ENCODE data around the gene KCNN1. TPM values are rescaled to one million over a fixed set of nuclear protein-coding genes. Genes with fewer than 3 reads are reported as not detected.
A peak's percentile ranks its signal among the peaks of the same experiment; 100 is the strongest.

Gene KCNN1
- total and polyA plus RNA-seq, 9 of the 15 experiments (the other 6 are each of a cell fraction or from before 2014, with no cell fraction given) = 0.01 to 6.2 (median 0.72) TPM

GRCh38 chr19:18007917-18008673 lies 41.2 kb downstream of the KCNN1 start, which contains the start of gene ARRDC2 (continued):
- TF ChIP-seq GMEB1 (CRISPR knock-in tag; IDR thresholded peaks at IDR 0.05) (no peak), MNT (conservative IDR thresholded peaks at IDR 0.05) (0 out of 4 replicates have a peak, but pooled peaks of 1 of the 2 experiments have one; percentile 8), HIVEP1 (CRISPR knock-in tag; IDR thresholded peaks at IDR 0.05) (no peak), ZNF586 (CRISPR knock-in tag; conservative IDR thresholded peaks at IDR 0.05) (no peak), CCNT2 (IDR thresholded peaks at IDR 0.05; ENCODE audit: borderline replicate concordance, extremely low read depth, insufficient read length, low read depth, low read length) (peak; percentile 50), CXXC5 (CRISPR knock-in tag; IDR thresholded peaks at IDR 0.05) (no peak), ZNF507 (tag; conservative IDR thresholded peaks at IDR 0.05) (no peak), POLR2H (tag; IDR thresholded peaks at IDR 0.05; ENCODE audit: low read depth) (no peak), PHF20 (IDR thresholded peaks at IDR 0.05; ENCODE audit: partially characterized antibody) (no peak), ZNF707 (CRISPR knock-in tag; conservative IDR thresholded peaks at IDR 0.05) (no peak), ZBTB26 (CRISPR knock-in tag; IDR thresholded peaks at IDR 0.05) (no peak), FOXK2 (conservative IDR thresholded peaks at IDR 0.05 in 1 of 2, IDR thresholded peaks at IDR 0.05 in 1 of 2; ENCODE audit: low read depth in 2 of 2) (no peak), ZZZ3 (IDR thresholded peaks at IDR 0.05) (no peak)
- TF ChIP-seq, protein P1, sequence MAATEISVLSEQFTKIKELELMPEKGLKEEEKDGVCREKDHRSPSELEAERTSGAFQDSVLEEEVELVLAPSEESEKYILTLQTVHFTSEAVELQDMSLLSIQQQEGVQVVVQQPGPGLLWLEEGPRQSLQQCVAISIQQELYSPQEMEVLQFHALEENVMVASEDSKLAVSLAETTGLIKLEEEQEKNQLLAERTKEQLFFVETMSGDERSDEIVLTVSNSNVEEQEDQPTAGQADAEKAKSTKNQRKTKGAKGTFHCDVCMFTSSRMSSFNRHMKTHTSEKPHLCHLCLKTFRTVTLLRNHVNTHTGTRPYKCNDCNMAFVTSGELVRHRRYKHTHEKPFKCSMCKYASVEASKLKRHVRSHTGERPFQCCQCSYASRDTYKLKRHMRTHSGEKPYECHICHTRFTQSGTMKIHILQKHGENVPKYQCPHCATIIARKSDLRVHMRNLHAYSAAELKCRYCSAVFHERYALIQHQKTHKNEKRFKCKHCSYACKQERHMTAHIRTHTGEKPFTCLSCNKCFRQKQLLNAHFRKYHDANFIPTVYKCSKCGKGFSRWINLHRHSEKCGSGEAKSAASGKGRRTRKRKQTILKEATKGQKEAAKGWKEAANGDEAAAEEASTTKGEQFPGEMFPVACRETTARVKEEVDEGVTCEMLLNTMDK (IDR thresholded peaks at IDR 0.05; ENCODE audit: borderline replicate concordance, insufficient read depth, low read depth, low read length, poor library complexity, severe bottlenecking) = no peak
- TF ChIP-seq, protein P2, sequence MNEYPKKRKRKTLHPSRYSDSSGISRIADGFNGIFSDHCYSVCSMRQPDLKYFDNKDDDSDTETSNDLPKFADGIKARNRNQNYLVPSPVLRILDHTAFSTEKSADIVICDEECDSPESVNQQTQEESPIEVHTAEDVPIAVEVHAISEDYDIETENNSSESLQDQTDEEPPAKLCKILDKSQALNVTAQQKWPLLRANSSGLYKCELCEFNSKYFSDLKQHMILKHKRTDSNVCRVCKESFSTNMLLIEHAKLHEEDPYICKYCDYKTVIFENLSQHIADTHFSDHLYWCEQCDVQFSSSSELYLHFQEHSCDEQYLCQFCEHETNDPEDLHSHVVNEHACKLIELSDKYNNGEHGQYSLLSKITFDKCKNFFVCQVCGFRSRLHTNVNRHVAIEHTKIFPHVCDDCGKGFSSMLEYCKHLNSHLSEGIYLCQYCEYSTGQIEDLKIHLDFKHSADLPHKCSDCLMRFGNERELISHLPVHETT (CRISPR knock-in tag; conservative IDR thresholded peaks at IDR 0.05 in 1 of 2, IDR thresholded peaks at IDR 0.05 in 1 of 2) = no peak
- TF ChIP-seq, protein P3, sequence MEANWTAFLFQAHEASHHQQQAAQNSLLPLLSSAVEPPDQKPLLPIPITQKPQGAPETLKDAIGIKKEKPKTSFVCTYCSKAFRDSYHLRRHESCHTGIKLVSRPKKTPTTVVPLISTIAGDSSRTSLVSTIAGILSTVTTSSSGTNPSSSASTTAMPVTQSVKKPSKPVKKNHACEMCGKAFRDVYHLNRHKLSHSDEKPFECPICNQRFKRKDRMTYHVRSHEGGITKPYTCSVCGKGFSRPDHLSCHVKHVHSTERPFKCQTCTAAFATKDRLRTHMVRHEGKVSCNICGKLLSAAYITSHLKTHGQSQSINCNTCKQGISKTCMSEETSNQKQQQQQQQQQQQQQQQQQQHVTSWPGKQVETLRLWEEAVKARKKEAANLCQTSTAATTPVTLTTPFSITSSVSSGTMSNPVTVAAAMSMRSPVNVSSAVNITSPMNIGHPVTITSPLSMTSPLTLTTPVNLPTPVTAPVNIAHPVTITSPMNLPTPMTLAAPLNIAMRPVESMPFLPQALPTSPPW (CRISPR knock-in tag; IDR thresholded peaks at IDR 0.05) = peak; percentile 48

Data from K562 (cell line).